Endothelial cell of umbilical vein (primary cell): ENCODE measurements around the gene MAP2K4. TPM values are rescaled to one million over a fixed set of nuclear protein-coding genes. Genes with fewer than 3 reads are reported as not detected.

ENCODE experiments used
- BruUV-seq: library from RNA; stranded (reverse); fragments of 400-500 nt; replicated peaks from 2 replicates; lab custom pipeline; 2021; lab: Mats Ljungman, UMichigan
- CTCF ChIA-PET: fragments of 300-600, 350-600 bp; sonication (Branson Sonifier 250); formaldehyde crosslinking; loops from one replicate; lab custom pipeline; 2021; ENCODE audit warnings: antibody characterized with exemption, inconsistent platforms; lab: Charles Lee
- POLR2A ChIA-PET: fragments of 300-600, 350-600 bp; sonication (Branson Sonifier 250); formaldehyde crosslinking; loops from one replicate; lab custom pipeline; 2021; ENCODE audit warnings: antibody characterized with exemption, inconsistent platforms; lab: Charles Lee
- DNase-seq: peaks from one replicate; pipeline ENCODE4 v3.0.0-alpha.2; 2011; ENCODE audit warnings: low read depth, low spot score
- FAIRE-seq: peaks from 2 replicates; lab custom pipeline; 2011; peaks lifted over from hg19 to GRCh38; lab: Jason Lieb, UNC
- H2AFZ ChIP-seq: 2 replicates; pipeline ENCODE4 v1.6.0; 2012; ENCODE audit warnings: low read depth, low read length, control low read depth, inconsistent platforms
- H3K27ac ChIP-seq: 2 replicates; pipeline ENCODE4 v1.5.1; 2011; ENCODE audit warnings: low read depth, mild to moderate bottlenecking, control low read depth, low read length, moderate library complexity; ENCODE audit not compliant: insufficient read depth
- H3K27me3 ChIP-seq, 2 experiments: 2 replicates each; pipeline versions ENCODE4 v1.6.0 to v1.6.1; 2011; ENCODE audit warnings: low read length in 2 of 2, mixed read lengths in 1 of 2; ENCODE audit not compliant: control insufficient read depth in 2 of 2, insufficient read depth in 2 of 2
- H3K36me3 ChIP-seq, 2 experiments: 2 replicates in 1 of 2; 3 replicates in 1 of 2; pipeline ENCODE4 v1.5.1; 2011; ENCODE audit warnings: low read length in 2 of 2, mild to moderate bottlenecking in 1 of 2, moderate library complexity in 1 of 2; ENCODE audit not compliant: control insufficient read depth in 2 of 2, insufficient read depth in 2 of 2; ENCODE audit errors: extremely low read depth in 1 of 2
- H3K4me1 ChIP-seq: 3 replicates; pipeline ENCODE4 v1.5.1; 2011; ENCODE audit warnings: mild to moderate bottlenecking, low read length; ENCODE audit not compliant: control insufficient read depth, insufficient read depth; ENCODE audit errors: extremely low read depth
- H3K4me2 ChIP-seq: 2 replicates; pipeline ENCODE4 v1.6.1; 2011; ENCODE audit warnings: low read length, control low read depth, mixed read lengths; ENCODE audit not compliant: insufficient read depth
- H3K4me3 ChIP-seq, 3 experiments: fragments of 200-600 bp in 1 of 3; sonication (generic), shearing (Covaris generic) in 1 of 3; replicated peaks in 1 of 3; 2 replicates each; pipeline ENCODE4 v1.5.1; 2011 to 2016; ENCODE audit warnings: control low read depth in 3 of 3, low read length in 3 of 3, mild to moderate bottlenecking in 2 of 3, inconsistent platforms in 1 of 3, low read depth in 1 of 3, moderate library complexity in 1 of 3; ENCODE audit not compliant: insufficient read depth in 1 of 3
- H3K79me2 ChIP-seq: 2 replicates; pipeline ENCODE4 v1.6.0; 2012; ENCODE audit warnings: low read length, inconsistent platforms; ENCODE audit not compliant: control insufficient read depth, insufficient read depth
- H3K9ac ChIP-seq: replicated peaks from 2 replicates; pipeline ENCODE3; 2011; ENCODE audit warnings: low read length, control low read depth; ENCODE audit not compliant: insufficient read depth; ENCODE audit errors: extremely low read depth
- H3K9me1 ChIP-seq: replicated peaks from 3 replicates; pipeline ENCODE4 v1.6.0; 2011; ENCODE audit warnings: mild to moderate bottlenecking, low read length; ENCODE audit not compliant: control insufficient read depth, insufficient read depth; ENCODE audit errors: extremely low read depth
- H3K9me3 ChIP-seq: replicated peaks from 2 replicates; pipeline ENCODE4 v1.5.1; 2012; ENCODE audit warnings: low read length, inconsistent platforms; ENCODE audit not compliant: control insufficient read depth, insufficient read depth
- H4K20me1 ChIP-seq: replicated peaks from 2 replicates; pipeline ENCODE3; 2011; ENCODE audit warnings: mild to moderate bottlenecking, low read length; ENCODE audit not compliant: control insufficient read depth, insufficient read depth; ENCODE audit errors: extremely low read depth
- EZH2 ChIP-seq: IDR thresholded peaks from 2 replicates; pipeline ENCODE4 v1.6.1; 2012; ENCODE audit warnings: borderline replicate concordance, low read depth, mild to moderate bottlenecking, moderate library complexity, low read length, inconsistent platforms; ENCODE audit not compliant: severe bottlenecking
- FOS ChIP-seq: IDR thresholded peaks from 2 replicates; pipeline ENCODE4 v1.6.1; 2011; ENCODE audit warnings: mild to moderate bottlenecking, low read length, moderate library complexity, borderline replicate concordance; ENCODE audit not compliant: insufficient read depth
- GATA2 ChIP-seq: IDR thresholded peaks from 2 replicates; pipeline ENCODE4 v1.7.0; 2011; ENCODE audit warnings: low read depth, mild to moderate bottlenecking, moderate library complexity, mixed read lengths, low read length; ENCODE audit not compliant: insufficient read length, insufficient read depth
- JUN ChIP-seq: IDR thresholded peaks from 2 replicates; pipeline ENCODE4 v1.6.1; 2011; ENCODE audit warnings: borderline replicate concordance, low read depth; ENCODE audit not compliant: insufficient read length, insufficient read depth
- MAX ChIP-seq: IDR thresholded peaks from 2 replicates; pipeline ENCODE4 v1.6.1; 2011; ENCODE audit not compliant: insufficient read depth, insufficient read length
- MYC ChIP-seq: IDR thresholded peaks from one replicate; pipeline ENCODE4 v1.6.1; 2011; ENCODE audit warnings: mild to moderate bottlenecking, low read depth, low read length
- POLR2A ChIP-seq: IDR thresholded peaks from 2 replicates; pipeline ENCODE4 v1.6.1; 2012; ENCODE audit warnings: low read depth, mild to moderate bottlenecking, control low read depth, low read length
- POLR2AphosphoS5 ChIP-seq: IDR thresholded peaks from 2 replicates; pipeline ENCODE4 v1.6.1; 2012; ENCODE audit warnings: low read depth, mild to moderate bottlenecking, control low read depth, low read length, moderate library complexity; ENCODE audit not compliant: insufficient read depth
- dilution Hi-C: fragments of 300-500 bp; cut with MboI; formaldehyde crosslinking; loops from one replicate; pipeline ENCODE4 v1.15.0; 2019; ENCODE audit warnings: low sequenced_read_pairs; ENCODE audit not compliant: extremely low pct_ligation_motif_present
- intact Hi-C: fragments of 100-400 bp; cut with micrococcal nuclease; formaldehyde crosslinking; loops from one replicate; pipeline ENCODE4 v1.10.0; 2022
- polyA plus RNA-seq, 4 experiments: library from polyadenylated mRNA; depleted of rRNA in 3 of 4; stranded (reverse) in 3 of 4; unstranded in 1 of 4; fragments of >200 nt; gene quantifications; 2 replicates each; pipeline versions ENCODE4 v1.2.1 to v1.2.3, GENCODE V29; 2011 to 2012; ENCODE audit warnings: missing spikeins in 1 of 4
- total RNA-seq: library from RNA; stranded (reverse); gene quantifications from 2 replicates; pipeline ENCODE4 v1.2.3, GENCODE V29; 2021
- TF ChIP-seq, protein P1 (sequence below), 2 donors: IDR thresholded peaks; 1 replicate in 1 of 2; 2 replicates in 1 of 2; pipeline ENCODE4 v1.5.1; 2011; ENCODE audit warnings: low read length in 2 of 2, mild to moderate bottlenecking in 2 of 2, moderate library complexity in 2 of 2, control low read depth in 1 of 2, inconsistent platforms in 1 of 2, low read depth in 1 of 2; ENCODE audit not compliant: insufficient read depth in 1 of 2; ENCODE audit errors: extremely low read depth in 1 of 2

Gene MAP2K4
- total and polyA plus RNA-seq, 2 donors (not counting 3 experiments of a cell fraction or from before 2014, with no cell fraction given) = 8.6 to 17.5 TPM

DNA sequence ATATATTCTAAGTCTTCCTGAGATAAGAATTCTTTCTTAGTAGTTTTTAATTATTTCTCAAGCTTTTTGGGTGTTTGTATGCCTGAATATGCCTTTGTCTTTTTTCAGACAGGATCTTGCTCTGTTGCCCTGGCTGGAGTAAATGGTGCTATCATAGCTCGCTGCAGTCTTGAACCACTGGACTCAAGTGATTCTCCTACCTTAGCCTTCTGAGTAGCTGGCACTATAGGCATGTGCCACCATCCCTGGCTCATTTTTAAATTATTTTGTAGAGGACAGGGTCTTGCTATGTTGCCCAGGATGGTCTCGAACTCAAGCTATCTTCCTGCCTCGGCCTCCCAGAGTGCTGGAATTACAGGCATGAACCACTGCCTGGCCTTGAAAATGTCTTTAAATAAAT lies 41.6 kb downstream of the MAP2K4 start:
- TF ChIP-seq POLR2AphosphoS5 (no peak), GATA2 (no peak)
- H4K20me1 ChIP-seq = no peaks in the 10 kb centered on the region
- no peak overlapping the region for H3K4me2 ChIP-seq
- ChIA-PET CTCF (interaction anchor here (1.5 kb wide), 1 partner anchor 12 kb away, joined by 5 read pairs; no protein-coding TSS in a partner anchor), POLR2A (interaction anchor here (0.6 kb wide), 1 partner anchor 1428 kb away, joined by 3 read pairs; no protein-coding TSS in a partner anchor)
- H2AFZ ChIP-seq = no peak overlapping the region
- no peaks in the 10 kb centered on the region for H3K9me3 ChIP-seq
- intact Hi-C loops = no loop called here
- peaks cover 2% of the 10 kb centered on the region for H3K9me1 ChIP-seq
- H3K9ac ChIP-seq = no peak overlapping the region
- no TSS peak for BruUV-seq
- no peaks in the 10 kb centered on the region for H3K27me3 ChIP-seq
- H3K79me2 ChIP-seq = peaks cover 5% of the 10 kb centered on the region
- FAIRE-seq (no peak), DNase-seq (no peak)
- H3K4me3 ChIP-seq = no peak overlapping the region
- no peaks in the 10 kb centered on the region for H3K36me3 ChIP-seq
- H3K4me1 ChIP-seq = no peaks in the 10 kb centered on the region
- dilution Hi-C loops = no loop called here
- no peak overlapping the region for H3K27ac ChIP-seq

DNA sequence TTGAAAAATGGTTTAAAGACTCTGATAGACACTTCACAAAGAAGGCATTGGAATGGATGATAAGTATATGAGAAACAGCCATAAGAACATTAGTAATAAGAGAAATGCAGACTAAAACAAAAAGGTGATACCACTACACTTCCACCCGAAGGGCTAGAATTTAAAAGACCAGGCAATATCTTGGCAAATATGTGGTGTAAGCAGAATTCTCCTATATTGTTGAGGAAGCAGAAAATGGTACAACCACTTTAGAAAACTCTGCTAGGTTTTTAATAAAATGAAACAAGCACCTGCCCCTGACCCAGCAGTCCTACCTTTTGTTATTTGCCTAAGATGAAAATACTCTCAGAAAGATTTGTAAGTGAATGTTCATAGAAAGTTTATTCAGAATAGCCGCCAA lies 43.7 kb downstream of the MAP2K4 start:
- POLR2A ChIA-PET = no interaction called here
- Histone ChIP-seq H3K4me3 (no peak overlapping the region), H3K79me2 (peaks cover 5% of the 10 kb centered on the region), H4K20me1 (no peaks in the 10 kb centered on the region), H3K4me1 (no peaks in the 10 kb centered on the region), H3K9me3 (no peaks in the 10 kb centered on the region), H3K4me2 (no peak overlapping the region), H3K27me3 (no peaks in the 10 kb centered on the region), H3K27ac (no peak overlapping the region), H3K9me1 (peaks cover 2% of the 10 kb centered on the region), H2AFZ (no peak overlapping the region), H3K36me3 (no peaks in the 10 kb centered on the region), H3K9ac (no peak overlapping the region)
- CTCF ChIA-PET = no interaction called here
- no peak for TF ChIP-seq POLR2AphosphoS5
- no peak for TF ChIP-seq MYC
- TF ChIP-seq, protein P1, sequence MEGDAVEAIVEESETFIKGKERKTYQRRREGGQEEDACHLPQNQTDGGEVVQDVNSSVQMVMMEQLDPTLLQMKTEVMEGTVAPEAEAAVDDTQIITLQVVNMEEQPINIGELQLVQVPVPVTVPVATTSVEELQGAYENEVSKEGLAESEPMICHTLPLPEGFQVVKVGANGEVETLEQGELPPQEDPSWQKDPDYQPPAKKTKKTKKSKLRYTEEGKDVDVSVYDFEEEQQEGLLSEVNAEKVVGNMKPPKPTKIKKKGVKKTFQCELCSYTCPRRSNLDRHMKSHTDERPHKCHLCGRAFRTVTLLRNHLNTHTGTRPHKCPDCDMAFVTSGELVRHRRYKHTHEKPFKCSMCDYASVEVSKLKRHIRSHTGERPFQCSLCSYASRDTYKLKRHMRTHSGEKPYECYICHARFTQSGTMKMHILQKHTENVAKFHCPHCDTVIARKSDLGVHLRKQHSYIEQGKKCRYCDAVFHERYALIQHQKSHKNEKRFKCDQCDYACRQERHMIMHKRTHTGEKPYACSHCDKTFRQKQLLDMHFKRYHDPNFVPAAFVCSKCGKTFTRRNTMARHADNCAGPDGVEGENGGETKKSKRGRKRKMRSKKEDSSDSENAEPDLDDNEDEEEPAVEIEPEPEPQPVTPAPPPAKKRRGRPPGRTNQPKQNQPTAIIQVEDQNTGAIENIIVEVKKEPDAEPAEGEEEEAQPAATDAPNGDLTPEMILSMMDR (IDR thresholded peaks at IDR 0.05; ENCODE audit: extremely low read depth in 1 of 2, insufficient read depth in 1 of 2, low read depth in 1 of 2, low read length in 2 of 2) = no peak
- no peak for TF ChIP-seq MAX
- TF ChIP-seq FOS = no peak
- no peak for TF ChIP-seq EZH2
- no peak for TF ChIP-seq POLR2A
- no peak for TF ChIP-seq GATA2
- no peak for TF ChIP-seq JUN
- DNase-seq = no peak
- intact Hi-C loops (no loop called here), dilution Hi-C loops (no loop called here)
- no TSS peak for BruUV-seq
- no peak for FAIRE-seq
